ENCODE data around the gene TSHZ3.

DNA sequence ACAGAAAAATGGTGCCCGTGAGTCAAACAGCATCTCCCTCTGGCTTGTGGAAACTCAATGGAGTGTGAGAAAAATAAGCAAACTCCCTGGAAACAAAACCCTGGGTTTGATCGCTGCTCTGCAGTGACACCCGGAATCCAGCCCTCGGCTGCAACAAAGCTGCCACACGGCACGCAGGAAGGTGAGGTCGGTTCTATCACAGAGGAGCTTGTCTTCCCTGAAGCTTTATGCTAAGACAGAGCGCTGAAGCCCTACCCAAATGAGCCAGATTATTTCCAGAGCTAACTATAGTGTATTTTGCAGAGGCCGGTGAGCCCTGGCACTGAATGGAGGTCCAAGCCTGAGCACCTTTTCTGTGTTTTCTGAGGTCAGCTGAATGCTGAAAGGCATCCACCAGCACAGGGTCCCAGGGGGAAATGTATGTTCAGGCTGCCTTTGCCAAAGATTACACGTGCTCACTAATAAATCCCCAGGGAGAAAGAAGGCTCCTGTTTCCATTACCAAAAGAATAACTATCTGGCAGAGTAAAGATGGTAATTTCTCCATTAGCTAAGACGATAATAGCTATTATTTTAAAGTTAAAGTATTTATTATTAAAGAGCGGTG, 77.8 kb downstream of the TSHZ3 start:
- TF ChIP-seq, protein P1, sequence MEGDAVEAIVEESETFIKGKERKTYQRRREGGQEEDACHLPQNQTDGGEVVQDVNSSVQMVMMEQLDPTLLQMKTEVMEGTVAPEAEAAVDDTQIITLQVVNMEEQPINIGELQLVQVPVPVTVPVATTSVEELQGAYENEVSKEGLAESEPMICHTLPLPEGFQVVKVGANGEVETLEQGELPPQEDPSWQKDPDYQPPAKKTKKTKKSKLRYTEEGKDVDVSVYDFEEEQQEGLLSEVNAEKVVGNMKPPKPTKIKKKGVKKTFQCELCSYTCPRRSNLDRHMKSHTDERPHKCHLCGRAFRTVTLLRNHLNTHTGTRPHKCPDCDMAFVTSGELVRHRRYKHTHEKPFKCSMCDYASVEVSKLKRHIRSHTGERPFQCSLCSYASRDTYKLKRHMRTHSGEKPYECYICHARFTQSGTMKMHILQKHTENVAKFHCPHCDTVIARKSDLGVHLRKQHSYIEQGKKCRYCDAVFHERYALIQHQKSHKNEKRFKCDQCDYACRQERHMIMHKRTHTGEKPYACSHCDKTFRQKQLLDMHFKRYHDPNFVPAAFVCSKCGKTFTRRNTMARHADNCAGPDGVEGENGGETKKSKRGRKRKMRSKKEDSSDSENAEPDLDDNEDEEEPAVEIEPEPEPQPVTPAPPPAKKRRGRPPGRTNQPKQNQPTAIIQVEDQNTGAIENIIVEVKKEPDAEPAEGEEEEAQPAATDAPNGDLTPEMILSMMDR (IDR thresholded peaks at IDR 0.05; ENCODE audit: low read depth, low read length) = no peak
- no peak for TF ChIP-seq POLR2A (IDR thresholded peaks at IDR 0.05; ENCODE audit: extremely low read depth, insufficient read length)
- TF ChIP-seq MYC (IDR thresholded peaks at IDR 0.05; ENCODE audit: low read depth, low read length) = no peak
